ENCODE measurements around the gene SLC5A2.

The SLC5A2 gene

DNA sequence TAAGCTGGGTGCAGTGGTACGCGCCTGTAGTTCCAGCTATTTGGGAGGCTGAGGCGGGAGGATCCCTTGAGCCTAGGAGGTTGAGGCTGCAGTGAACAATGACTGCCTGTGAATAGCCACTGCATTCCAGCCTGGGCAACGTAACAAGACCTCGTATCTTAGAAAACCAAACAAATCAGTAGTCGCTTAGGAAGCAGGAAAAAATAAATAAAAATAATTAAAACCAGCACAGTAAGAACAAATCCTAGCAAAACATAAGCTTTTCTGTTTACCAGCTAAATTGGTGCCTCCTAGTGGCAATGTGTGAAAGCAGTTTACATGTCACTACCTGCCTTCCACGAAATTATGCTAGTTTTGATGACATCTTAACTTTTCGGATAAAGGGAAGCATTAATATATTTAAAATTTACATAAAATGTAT, 22.3 kb upstream of the SLC5A2 start:
- DNase-seq = no peak

DNA sequence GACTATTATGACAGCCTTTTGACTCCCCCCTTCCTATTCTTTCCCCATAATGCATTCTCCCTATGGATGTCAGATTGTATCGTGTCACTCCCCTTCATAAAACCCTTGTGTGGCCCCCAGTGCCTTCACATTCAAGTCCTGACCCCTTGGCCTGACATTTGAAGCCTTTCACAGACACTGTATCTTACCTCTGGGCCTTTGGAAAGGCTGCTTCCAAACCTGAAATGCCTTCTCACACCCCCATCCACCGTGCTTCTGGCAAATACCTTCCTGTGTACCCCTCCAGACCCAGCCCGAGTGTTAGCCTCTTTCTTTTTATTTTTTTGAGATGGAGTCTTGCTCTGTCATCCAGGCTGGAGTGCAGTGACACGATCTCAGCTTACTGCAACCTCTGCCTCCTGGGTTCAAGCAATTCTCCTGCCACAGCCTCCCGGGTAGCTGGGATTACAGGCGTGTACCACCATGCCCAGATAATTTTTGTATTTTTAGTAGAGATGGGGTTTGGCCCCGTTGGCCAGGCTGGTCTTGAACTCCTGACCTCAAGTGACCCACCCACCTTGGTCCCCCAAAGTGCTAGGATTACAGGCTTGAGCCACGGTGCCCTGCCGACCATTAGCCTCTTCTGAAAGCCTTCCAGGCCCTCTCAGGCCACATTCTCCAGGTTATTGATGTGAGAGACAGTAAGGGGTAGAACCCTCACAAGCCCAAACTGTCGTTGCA, 21.6 kb upstream of the SLC5A2 start:
- no peak for DNase-seq

DNA sequence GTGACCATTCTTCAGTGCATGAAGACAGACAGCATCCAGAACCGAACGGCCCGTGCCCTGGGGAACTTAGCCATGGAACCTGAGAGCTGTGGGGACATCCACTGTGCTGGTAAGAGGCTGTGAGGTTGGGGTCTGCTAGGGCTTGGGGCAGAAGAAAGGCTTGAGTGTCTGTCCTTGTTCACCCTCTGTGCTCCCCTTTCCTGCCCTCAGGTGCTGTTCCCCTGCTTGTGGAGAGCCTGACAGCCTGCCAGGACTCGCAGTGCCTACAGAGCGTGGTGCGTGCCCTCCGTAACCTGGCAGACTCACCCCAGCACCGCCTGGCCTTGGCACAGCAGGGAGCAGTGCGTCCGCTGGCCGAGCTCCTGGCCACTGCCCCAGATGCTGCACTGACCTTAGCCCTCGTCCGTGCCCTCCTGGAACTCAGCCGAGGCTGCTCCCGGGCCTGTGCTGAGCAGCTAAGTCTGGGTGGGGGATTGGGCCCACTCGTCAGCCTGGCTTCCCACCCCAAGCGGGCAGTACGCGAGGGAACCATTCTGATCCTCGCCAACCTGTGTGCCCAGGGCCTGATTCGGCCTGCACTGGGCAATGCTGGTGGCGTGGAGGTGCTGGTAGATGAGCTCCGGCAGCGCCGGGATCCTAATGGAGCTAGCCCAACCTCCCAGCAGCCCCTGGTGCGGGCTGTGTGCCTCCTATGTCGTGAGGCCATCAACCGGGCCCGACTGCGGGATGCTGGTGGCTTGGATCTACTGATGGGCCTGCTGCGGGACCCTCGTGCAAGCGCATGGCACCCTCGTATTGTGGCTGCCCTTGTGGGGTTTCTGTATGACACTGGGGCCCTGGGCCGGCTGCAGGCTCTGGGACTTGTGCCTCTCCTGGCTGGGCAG, 20.8 kb upstream of the SLC5A2 start:
- DNase-seq = no peak

DNA sequence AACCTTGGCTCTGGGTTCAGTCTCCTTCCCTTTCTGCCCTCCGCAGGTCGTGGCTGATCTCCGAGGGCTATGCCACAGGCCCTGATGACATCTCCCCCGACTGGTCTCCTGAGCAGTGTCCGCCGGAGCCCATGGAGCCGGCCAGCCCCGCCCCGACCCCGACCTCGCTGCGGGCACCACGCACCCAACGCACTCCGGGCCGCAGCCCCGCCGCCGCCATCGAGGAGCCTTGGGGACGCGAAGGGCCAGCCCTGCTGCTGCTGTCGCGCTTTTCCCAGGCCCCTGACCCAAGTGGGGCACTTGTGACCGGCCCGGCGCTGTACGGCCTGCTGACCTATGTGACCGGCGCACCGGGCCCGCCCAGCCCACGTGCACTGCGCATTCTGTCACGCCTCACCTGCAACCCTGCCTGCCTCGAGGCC, 18.6 kb upstream of the SLC5A2 start:
- no peak for DNase-seq

DNA sequence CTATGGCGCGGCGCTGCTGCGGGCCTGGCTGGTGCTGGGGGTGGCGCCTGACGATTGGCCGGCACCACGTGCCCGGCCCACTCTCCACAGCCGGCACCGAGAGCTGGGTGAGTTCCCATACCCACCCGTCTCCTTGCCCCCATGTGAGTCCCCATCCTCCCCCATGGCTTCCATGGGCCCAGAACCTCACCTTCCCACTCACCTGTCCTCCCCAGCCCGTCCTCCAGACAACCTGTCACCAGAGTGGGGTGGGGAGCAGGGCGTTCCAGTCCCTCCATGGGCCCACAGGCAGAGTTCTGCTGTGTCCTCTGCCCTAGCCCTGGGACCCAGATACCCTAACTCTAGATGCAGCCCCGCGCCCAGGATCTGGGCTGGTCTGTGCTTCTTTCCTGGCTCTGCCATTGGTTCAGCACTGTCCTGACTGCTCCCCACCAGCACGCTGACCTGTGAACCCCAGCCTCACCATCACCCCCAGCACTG, 18.1 kb upstream of the SLC5A2 start:
- no peak for DNase-seq

- no peak for DNase-seq
Measured at GRCh38 chr16:31465788-31466370, 17.0 kb upstream of the SLC5A2 start.

DNA sequence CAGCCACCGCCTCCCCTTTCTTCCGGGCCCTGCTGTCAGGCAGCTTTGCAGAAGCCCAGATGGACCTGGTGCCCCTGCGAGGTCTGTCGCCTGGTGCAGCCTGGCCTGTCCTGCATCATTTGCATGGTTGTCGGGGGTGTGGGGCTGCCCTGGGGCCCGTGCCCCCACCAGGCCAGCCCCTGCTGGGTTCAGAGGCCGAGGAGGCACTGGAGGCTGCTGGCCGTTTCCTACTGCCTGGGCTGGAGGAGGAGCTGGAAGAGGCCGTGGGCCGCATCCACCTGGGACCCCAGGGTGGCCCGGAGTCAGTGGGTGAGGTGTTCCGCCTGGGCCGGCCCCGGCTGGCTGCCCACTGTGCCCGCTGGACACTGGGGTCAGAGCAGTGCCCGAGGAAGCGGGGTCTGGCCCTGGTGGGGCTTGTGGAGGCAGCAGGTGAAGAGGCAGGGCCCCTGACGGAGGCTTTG, 16.5 kb upstream of the SLC5A2 start:
- no peak for DNase-seq

DNA sequence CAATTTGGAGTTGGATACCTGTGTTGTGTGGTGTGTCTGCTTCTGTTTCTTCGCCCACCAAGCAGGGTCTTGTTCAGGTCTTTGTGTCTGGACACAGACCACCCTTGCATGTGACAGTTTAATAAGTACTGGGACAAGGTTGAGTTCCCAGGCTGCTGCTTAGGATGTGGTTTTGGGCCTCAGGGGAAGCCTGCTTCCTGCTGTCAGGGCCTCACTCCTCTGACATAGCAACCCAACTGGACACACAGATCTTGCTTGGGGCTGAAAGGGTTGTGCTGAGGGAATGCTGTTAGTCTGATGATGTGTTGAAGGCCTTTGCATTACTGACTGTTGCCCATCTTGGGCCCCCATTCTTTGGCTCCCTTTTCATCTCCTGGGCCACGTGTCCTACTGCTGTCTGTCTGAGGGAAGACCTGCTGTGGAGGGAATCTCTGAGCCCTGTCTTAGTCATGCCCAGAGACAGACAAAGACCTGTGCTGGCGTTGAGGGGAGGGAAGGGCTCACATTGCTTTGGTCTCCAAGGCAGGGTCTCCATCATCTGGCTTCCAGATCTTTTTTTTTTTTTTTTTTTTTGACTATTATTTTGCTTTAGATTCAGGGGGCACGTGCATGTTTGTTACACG, 15.7 kb upstream of the SLC5A2 start:
- no peak for DNase-seq

DNA sequence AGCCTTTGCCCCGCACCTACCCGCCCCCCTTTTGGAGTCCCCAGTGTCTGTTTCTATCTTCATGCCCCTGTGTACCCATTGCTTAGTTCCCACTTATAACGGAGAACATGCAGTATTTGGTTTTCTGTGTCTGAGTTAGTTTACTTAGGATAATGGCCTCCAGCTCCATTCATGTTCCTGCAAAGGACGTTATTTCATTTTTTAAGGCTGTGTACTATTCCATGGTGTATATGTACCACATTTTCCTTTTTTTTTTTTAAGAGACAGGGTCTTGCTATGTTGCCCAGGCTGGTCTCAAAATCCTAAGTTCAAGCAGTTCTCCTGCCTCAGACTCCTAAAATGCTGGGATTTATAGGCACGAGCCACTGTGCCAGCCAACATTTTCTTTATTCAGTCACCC, 15.1 kb upstream of the SLC5A2 start:
- no peak for DNase-seq

- DNase-seq = no peak
Measured at GRCh38 chr16:31470615-31471014, 12.3 kb upstream of the SLC5A2 start.

DNA sequence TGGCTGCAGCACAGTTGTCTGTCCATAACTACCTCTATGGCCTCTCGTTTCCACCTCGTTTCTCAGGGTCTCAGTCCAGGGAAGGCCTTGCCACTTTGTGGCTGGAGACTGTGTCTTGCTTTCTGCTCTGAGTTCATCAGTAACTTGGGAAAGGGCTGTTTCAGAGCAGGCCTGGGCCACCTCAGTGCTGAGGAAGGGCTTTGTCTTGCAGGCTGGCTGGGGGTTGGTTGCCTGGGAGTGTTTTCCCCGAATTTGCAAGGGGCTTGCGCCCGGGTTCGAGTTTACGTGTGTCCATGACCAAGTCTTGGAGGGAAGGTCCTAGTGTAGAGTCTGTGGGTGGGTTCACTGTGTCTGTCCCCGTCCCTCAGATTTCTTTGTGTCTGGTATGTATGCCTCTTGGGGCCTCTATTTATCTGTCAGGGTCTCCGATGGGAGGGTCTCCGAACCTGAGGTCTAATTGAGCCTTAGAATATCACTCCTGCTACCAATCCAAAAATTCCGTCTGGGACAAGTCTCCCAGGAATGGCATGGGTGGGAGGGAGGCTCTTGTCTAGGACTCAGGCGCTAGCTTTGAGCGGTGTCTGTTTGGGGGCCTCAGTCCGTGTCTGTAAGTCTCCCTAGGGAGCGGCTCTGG, 11.6 kb upstream of the SLC5A2 start:
- no peak for DNase-seq

DNA sequence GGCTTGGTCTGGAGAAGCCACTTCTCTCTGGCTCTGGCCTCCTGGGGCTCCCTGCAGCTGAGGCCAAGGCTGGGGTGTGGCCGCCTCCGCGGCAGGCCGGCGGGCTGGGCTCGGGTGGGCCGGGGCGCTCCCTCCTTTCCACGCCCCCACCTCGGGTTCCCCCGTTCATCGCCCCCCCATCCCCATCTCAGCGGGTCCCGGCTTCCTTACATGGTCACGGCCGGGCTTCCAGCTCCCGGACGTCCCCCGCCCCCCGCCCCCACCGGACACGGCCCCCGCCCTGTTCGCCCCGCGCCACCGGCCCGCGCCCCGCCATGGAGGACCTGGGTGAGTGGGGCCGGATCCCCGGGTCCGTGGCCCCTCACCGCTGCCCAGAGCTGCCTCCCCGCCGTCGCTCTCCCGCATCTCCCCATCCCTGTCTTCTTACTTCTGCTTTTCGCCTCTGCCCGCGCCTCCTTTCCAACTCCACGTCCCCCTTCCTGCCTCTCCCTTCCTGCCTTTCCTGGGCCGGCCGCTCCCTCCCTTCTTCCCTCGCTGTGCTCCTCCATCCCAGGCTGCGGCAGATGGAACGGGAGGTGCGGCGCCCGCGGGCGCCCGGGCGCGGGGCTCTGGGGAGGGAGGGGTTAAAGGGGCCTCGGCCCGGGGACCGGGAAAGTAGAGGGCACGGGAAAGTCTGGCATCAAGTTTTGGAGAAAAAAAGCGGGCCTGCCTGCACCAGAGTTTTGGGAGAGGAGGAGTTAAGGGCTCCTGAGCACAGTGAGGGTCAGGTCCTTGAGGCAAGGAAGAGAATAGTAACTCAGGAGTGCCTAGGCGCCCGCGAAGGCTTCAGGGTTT, 10.8 kb upstream of the SLC5A2 start, which contains the start of gene TGFB1I1:
TSS of gene TGFB1I1 (plus strand) at position 278 of the 834 bp plus-strand sequence. CDS start at position 315, 37 bp downstream.
- DNase-seq = no peak

DNA sequence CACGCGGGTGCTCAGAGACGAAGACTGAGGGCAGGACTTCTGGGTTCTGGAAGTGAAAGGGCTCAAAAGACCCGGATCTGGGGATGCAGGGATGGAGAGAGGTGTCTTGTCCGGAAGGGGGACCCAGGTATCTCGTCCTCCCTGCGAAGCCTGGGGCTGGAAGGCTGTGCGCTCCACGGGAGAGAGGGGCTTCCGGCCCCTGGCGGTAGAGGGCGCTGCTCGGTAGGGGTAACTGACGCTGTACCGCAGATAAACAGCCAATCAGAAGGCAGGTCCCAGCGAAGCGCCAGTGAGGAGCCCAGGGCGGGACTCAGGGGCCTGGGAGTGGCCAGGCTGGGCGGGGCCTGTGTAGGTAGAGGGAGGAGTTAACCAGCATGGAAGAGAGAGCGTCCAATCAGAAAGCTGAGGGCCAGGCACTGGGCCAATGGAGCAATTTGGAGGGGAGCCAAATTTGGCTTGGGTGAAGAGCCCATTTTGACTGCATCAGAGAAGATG, 10.2 kb upstream of the SLC5A2 start:
- peak; percentile 50 for DNase-seq

DNA sequence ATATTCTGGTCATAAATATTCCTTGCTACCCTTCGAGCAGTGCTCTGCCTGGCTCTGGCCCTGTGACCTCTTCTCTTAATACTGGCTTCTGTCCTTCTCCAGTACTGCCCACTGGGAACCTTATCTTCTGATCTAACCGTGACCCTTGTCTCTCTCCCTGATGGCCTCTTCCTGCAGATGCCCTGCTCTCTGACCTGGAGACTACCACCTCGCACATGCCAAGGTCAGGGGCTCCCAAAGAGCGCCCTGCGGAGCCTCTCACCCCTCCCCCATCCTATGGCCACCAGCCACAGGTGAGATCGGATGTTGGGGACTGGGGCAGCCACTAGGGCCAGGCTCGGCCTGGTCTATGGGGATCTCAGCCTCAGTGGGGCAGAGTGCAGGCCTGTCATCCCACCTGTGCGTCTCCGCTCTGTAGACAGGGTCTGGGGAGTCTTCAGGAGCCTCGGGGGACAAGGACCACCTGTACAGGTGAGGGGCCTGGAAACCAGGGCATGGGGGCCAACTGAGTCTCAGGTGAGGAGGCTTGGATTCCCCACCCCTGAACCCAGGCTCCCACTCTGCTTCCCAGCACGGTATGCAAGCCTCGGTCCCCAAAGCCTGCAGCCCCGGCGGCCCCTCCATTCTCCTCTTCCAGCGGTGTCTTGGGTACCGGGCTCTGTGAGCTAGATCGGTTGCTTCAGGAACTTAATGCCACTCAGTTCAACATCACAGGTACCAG, 9.5 kb upstream of the SLC5A2 start:
- DNase-seq = no peak

GRCh38 chr16:31474173-31474714, 8.7 kb upstream of the SLC5A2 start:
- DNase-seq = no peak

GRCh38 chr16:31474773-31475738, 7.9 kb upstream of the SLC5A2 start:
- no peak for DNase-seq

DNA sequence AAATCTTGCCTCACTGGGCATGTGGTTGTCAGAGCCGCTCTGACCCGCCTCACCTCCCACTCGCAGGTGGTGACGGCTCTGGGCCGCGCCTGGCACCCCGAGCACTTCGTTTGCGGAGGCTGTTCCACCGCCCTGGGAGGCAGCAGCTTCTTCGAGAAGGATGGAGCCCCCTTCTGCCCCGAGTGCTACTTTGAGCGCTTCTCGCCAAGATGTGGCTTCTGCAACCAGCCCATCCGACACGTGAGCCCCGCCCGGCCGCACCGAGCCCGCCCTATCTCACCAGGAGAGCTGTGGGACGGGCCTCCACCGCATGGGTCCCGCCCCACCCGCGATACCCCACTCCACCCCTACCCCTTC, 7.0 kb upstream of the SLC5A2 start:
- no peak for DNase-seq

- DNase-seq = peak; percentile 94
Measured at GRCh38 chr16:31476303-31477219, 6.4 kb upstream of the SLC5A2 start.
